Measurements from ENCODE around the gene CREB3L2. TPM values are rescaled to one million over a fixed set of nuclear protein-coding genes. Genes with fewer than 3 reads are reported as not detected.
"Not testable (repeated sequence)": the region's sequence is repeated elsewhere in the genome, so short reads cannot be mapped to it uniquely, and the experiment has no call there.

CREB3L2 gene
- total RNA-seq, 1 donor from 2014 or later, result 61.8 TPM

DNA sequence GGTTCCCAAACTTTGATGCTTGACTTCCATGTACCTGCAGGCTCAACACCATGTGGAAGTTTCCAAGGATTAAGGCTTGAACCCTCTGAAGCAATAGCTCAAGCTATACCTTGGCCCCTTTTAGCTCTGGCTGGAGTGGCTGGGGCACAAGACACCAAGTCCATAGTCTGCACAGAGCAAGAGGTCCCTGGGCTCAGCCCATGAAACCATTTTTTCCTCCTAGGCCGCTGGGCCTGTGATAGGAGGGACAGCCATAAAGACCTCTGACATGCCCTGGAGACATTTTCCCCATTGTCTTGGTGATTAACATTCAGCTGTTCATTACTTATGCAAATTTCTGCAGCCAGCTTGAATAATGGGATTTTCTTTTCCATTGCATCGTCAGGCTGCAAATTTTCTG lies 169.5 kb downstream of the CREB3L2 start:
- H3K4me1 ChIP-seq, result no peaks in the 10 kb centered on the region
- TF ChIP-seq CTCF (IDR thresholded peaks at IDR 0.05), result no peak
- DNase-seq, result no peak
- ATAC-seq, result no peak
- H3K27ac ChIP-seq, result no peak overlapping the region
- H3K9me3 ChIP-seq, result no peaks in the 10 kb centered on the region
- H3K36me3 ChIP-seq, result no peaks in the 10 kb centered on the region
- H3K4me3 ChIP-seq, result no peak overlapping the region
- intact Hi-C loops (cut with DNase I), result no loop called here
- H3K27me3 ChIP-seq, result no peaks in the 10 kb centered on the region

GRCh38 chr7:137831555-137831954 lies 170.3 kb downstream of the CREB3L2 start:
- H3K36me3 ChIP-seq; intact Hi-C loops (cut with DNase I); H3K4me1 ChIP-seq; H3K9me3 ChIP-seq; DNase-seq; H3K27me3 ChIP-seq; H3K4me3 ChIP-seq; ATAC-seq; H3K27ac ChIP-seq: not testable (repeated sequence)

DNA sequence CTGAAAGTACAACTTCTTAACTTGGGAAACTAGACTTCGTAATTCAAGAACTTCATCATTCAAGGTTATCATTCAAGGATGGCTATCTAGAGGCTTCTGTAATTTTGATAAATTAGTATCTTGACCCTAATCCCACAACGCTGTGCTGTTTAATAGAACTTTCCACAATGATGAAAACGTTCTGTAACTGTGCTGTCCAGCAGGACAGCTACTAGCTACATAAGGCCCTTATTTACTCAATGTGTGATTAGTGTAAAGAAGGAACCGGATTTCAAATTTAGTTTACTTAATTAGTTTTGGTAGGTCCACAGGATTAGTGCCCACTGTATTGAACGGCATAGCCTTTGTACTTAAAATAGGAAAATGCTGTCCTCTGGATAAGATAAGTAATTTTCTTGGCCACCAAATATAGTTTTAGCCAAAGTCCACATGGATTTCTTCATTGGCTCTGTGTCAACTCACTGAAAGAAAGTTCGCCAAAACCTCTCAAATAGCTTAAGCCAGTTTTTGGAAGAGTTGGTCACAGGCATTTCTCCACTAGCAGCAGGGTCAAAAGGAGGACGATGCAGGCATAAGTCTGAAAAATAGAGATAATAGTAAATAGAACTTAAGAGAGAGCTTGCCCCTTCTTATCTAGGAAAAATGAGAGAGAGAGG lies 172.4 kb downstream of the CREB3L2 start:
- intact Hi-C loops (cut with DNase I), result no loop called here
- no peak for DNase-seq
- Histone ChIP-seq H3K4me1 (no peaks in the 10 kb centered on the region), H3K9me3 (no peaks in the 10 kb centered on the region), H3K27ac (no peak overlapping the region), H3K4me3 (no peak overlapping the region), H3K36me3 (no peaks in the 10 kb centered on the region), H3K27me3 (no peaks in the 10 kb centered on the region)
- TF ChIP-seq CTCF (IDR thresholded peaks at IDR 0.05), result no peak
- ATAC-seq, result no peak

GRCh38 chr7:137828456-137828855 lies 173.4 kb downstream of the CREB3L2 start:
- H3K36me3 ChIP-seq, result no peaks in the 10 kb centered on the region
- no peak overlapping the region for H3K27ac ChIP-seq
- no peak for DNase-seq
- no peaks in the 10 kb centered on the region for H3K9me3 ChIP-seq
- intact Hi-C loops (cut with DNase I), result no loop called here
- H3K4me3 ChIP-seq, result no peak overlapping the region
- no peak for TF ChIP-seq CTCF (IDR thresholded peaks at IDR 0.05)
- ATAC-seq, result no peak
- H3K27me3 ChIP-seq, result no peaks in the 10 kb centered on the region
- H3K4me1 ChIP-seq, result no peaks in the 10 kb centered on the region

DNA sequence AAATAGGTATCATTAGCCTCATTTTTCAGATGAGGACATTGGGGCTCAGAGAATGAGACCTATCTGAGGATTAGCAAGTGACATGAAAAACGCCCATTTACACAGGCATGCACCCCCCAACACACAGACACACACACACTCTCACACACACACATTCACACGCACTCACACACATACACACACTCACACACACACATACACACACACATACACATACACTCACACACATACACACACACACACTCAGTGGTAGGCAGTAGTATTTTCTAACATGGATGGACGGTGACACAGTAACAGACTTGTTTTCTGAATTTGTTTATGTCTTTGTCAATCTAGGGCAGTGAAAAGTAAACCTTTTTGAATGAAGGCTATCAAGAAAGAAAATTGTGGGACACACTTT lies 176.4 kb downstream of the CREB3L2 start:
- H3K4me3 ChIP-seq, result no peak overlapping the region
- DNase-seq, result no peak
- H3K4me1 ChIP-seq, result no peaks in the 10 kb centered on the region
- no peaks in the 10 kb centered on the region for H3K36me3 ChIP-seq
- ATAC-seq, result no peak
- H3K9me3 ChIP-seq, result no peaks in the 10 kb centered on the region
- TF ChIP-seq CTCF (IDR thresholded peaks at IDR 0.05), result no peak
- no peaks in the 10 kb centered on the region for H3K27me3 ChIP-seq
- no peak overlapping the region for H3K27ac ChIP-seq
- intact Hi-C loops (cut with DNase I), result no loop called here

Other genes starting within 250 kb of the CREB3L2 start
- 0.67 TPM for gene DGKI, start 155.1 kb downstream of the CREB3L2 start, total RNA-seq
- gene AKR1D1, start 74.4 kb upstream of the CREB3L2 start, total RNA-seq, result not detected